ENCODE results near the gene WBP2. TPM values are rescaled to one million over a fixed set of nuclear protein-coding genes. Genes with fewer than 3 reads are reported as not detected.

WBP2 gene
- total and polyA plus RNA-seq, 2 of the 13 experiments (the other 11 are each of a cell fraction or from before 2014, with no cell fraction given), result 29.2 to 29.5 TPM

DNA sequence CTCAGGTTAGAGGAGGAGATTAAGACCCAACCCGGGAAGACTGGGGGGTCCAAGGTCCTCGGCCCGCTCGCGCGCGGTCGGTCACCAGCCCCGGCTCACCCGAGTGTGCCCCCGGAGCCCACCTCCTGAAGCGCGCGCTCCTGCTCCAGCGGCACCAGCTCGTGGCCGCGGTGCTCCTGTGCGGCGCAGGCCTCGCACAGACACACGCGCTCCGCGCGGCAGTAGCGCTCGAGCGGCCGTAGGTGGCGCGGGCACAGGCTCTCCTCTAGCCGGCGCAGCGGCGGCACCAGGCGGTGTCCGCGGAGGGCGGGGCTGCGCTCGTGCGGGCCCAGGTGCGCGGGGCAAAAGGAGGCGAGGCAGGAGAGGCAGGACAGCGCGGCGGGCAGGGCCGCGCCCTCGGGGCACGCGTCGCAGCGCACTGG lies 22.6 kb upstream of the WBP2 start (continued):
- no peak for TF ChIP-seq GABPA (IDR thresholded peaks at IDR 0.05; ENCODE audit: low read depth, low read length)
- no peak for TF ChIP-seq GABPA (CRISPR knock-in tag; IDR thresholded peaks at IDR 0.05; ENCODE audit: low read depth)
- no peak; the same call in 1 of the 2 replicates for TF ChIP-seq ZNF274 (CRISPR knock-in tag; IDR thresholded peaks at IDR 0.05)
- TF ChIP-seq EEA1 (CRISPR knock-in tag; IDR thresholded peaks at IDR 0.05; ENCODE audit: borderline replicate concordance), result no peak; the same call in 1 of the 2 replicates
- TF ChIP-seq, protein P1, sequence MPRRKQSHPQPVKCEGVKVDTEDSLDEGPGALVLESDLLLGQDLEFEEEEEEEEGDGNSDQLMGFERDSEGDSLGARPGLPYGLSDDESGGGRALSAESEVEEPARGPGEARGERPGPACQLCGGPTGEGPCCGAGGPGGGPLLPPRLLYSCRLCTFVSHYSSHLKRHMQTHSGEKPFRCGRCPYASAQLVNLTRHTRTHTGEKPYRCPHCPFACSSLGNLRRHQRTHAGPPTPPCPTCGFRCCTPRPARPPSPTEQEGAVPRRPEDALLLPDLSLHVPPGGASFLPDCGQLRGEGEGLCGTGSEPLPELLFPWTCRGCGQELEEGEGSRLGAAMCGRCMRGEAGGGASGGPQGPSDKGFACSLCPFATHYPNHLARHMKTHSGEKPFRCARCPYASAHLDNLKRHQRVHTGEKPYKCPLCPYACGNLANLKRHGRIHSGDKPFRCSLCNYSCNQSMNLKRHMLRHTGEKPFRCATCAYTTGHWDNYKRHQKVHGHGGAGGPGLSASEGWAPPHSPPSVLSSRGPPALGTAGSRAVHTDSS (CRISPR knock-in tag; conservative IDR thresholded peaks at IDR 0.05), result 0 out of 2 replicates have a peak, but pooled peaks have one; percentile 64
- no peak for TF ChIP-seq ZBTB1 (CRISPR knock-in tag; IDR thresholded peaks at IDR 0.05; ENCODE audit: borderline replicate concordance)
- TF ChIP-seq SMC3 (IDR thresholded peaks at IDR 0.05; ENCODE audit: low read length), result peak; percentile 7; the same call in 1 of the 2 replicates
- TF ChIP-seq HDAC2 (CRISPR knock-in tag; IDR thresholded peaks at IDR 0.05), result no peak
- TF ChIP-seq ZFP41 (CRISPR knock-in tag; IDR thresholded peaks at IDR 0.05; ENCODE audit: borderline replicate concordance), result peak; percentile 58; the same call in 1 of the 2 replicates
- TF ChIP-seq ATRX (CRISPR knock-in tag; IDR thresholded peaks at IDR 0.05; ENCODE audit: borderline replicate concordance), result no peak
- TF ChIP-seq ZNF224 (CRISPR knock-in tag; IDR thresholded peaks at IDR 0.05), result no peak
- peak; percentile 48; the same call in 1 of the 2 replicates for TF ChIP-seq ZSCAN31 (CRISPR knock-in tag; IDR thresholded peaks at IDR 0.05; ENCODE audit: low read depth)
- TF ChIP-seq ZFP90 (CRISPR knock-in tag; IDR thresholded peaks at IDR 0.05; ENCODE audit: borderline replicate concordance), result peak; percentile 52; the same call in 1 of the 2 replicates
- TF ChIP-seq NFKBIZ (CRISPR knock-in tag; IDR thresholded peaks at IDR 0.05), result no peak
- TF ChIP-seq TOPORS (CRISPR knock-in tag; IDR thresholded peaks at IDR 0.05), result peak; percentile 90
- peak; percentile 86; the same call in 1 of the 2 replicates for TF ChIP-seq ZSCAN21 (CRISPR knock-in tag; IDR thresholded peaks at IDR 0.05; ENCODE audit: borderline replicate concordance)
- 0 out of 2 replicates have a peak, but pooled peaks have one; percentile 67 for TF ChIP-seq ZNF329 (CRISPR knock-in tag; IDR thresholded peaks at IDR 0.05; ENCODE audit: low read depth)
- TF ChIP-seq HMGXB3 (CRISPR knock-in tag; IDR thresholded peaks at IDR 0.05; ENCODE audit: borderline replicate concordance), result no peak
- TF ChIP-seq ZNF577 (CRISPR knock-in tag; IDR thresholded peaks at IDR 0.05; ENCODE audit: borderline replicate concordance, low read depth), result no peak
- TF ChIP-seq HMG20A (CRISPR knock-in tag; IDR thresholded peaks at IDR 0.05; ENCODE audit: borderline replicate concordance), result no peak
- 0 out of 2 replicates have a peak, but pooled peaks have one; percentile 15 for TF ChIP-seq HMG20B (CRISPR knock-in tag; conservative IDR thresholded peaks at IDR 0.05)
- TF ChIP-seq, protein P2, sequence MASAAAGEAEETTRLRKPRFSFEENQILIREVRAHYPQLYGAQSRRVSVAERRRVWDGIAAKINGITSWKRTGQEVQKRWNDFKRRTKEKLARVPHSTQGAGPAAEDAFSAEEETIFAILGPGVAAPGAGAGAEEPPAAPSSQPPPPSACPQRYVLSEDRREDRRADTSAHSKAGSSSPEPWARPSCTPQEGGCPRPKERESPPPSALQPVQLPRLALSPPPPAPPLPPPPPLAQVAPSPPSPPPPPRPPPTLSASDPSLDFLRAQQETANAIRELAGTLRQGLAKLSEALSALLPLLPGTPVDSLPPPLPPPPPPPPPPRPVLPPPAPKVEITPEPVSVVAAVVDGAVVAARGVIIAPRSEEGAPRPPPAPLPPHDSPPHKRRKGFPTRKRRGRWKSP (CRISPR knock-in tag; IDR thresholded peaks at IDR 0.05), result peak; percentile 93
- TF ChIP-seq TBX2 (CRISPR knock-in tag; IDR thresholded peaks at IDR 0.05; ENCODE audit: borderline replicate concordance), result peak; percentile 27; the same call in 1 of the 2 replicates
- TF ChIP-seq ZFP82 (CRISPR knock-in tag; IDR thresholded peaks at IDR 0.05; ENCODE audit: borderline replicate concordance), result peak; percentile 44; the same call in 1 of the 2 replicates
- TF ChIP-seq PHF21A (CRISPR knock-in tag; IDR thresholded peaks at IDR 0.05), result no peak

Measured in HepG2 (cell line).